PC-3 (cell line): ENCODE data around the gene TOMM70. TPM values are rescaled to one million over a fixed set of nuclear protein-coding genes. Genes with fewer than 3 reads are reported as not detected.
A peak's percentile ranks its signal among the peaks of the same experiment; 100 is the strongest.

Source experiments
- ATAC-seq: fragments of 200-7000 bp; cut with Tn5 transposase; 2 replicates; pipeline ENCODE4 v1.9.1; 2020; ENCODE audit warnings: mild to moderate bottlenecking, moderate library complexity
- BruUV-seq: library from RNA; stranded (reverse); fragments of 400-500 nt; replicated peaks from 2 replicates; lab custom pipeline; 2021; lab: Mats Ljungman, UMichigan
- CTCF ChIA-PET: fragments of 300-600 bp; sonication (Branson Sonifier 250); formaldehyde crosslinking; loops from one replicate; lab custom pipeline; 2022; ENCODE audit warnings: antibody characterized with exemption; lab: Charles Lee
- POLR2A ChIA-PET: fragments of 300-600 bp; sonication (Branson Sonifier 250); formaldehyde crosslinking; loops from one replicate; lab custom pipeline; 2022; ENCODE audit warnings: antibody characterized with exemption; ENCODE audit not compliant: unreplicated experiment; lab: Charles Lee
- DNase-seq: peaks from one replicate; pipeline ENCODE4 v3.0.0-alpha.2; 2015
- H2AFZ ChIP-seq: fragments of 300-600 bp; sonication (generic); 2 replicates; pipeline ENCODE4 v1.6.0; 2016; ENCODE audit warnings: antibody characterized with exemption, low read length
- H3F3A ChIP-seq: fragments of 300-600 bp; sonication (generic); one replicate; pipeline ENCODE4 v1.6.0; 2017; ENCODE audit warnings: antibody characterized with exemption, low read length, control low read depth, mild to moderate bottlenecking; ENCODE audit not compliant: unreplicated experiment
- H3K27ac ChIP-seq: fragments of 300-600 bp; sonication (generic); 2 replicates; pipeline ENCODE4 v1.5.1; 2016; ENCODE audit warnings: mild to moderate bottlenecking, low read length
- H3K27me3 ChIP-seq: fragments of 300-600 bp; sonication (generic); 2 replicates; pipeline ENCODE4 v1.6.1; 2016; ENCODE audit warnings: low read length, mixed read lengths
- H3K36me3 ChIP-seq: fragments of 300-600 bp; sonication (generic); 2 replicates; pipeline ENCODE4 v1.6.1; 2016; ENCODE audit warnings: low read depth, mixed run types, low read length, mixed read lengths
- H3K4me1 ChIP-seq: fragments of 300-600 bp; sonication (generic); 2 replicates; pipeline ENCODE4 v1.5.1; 2016; ENCODE audit warnings: low read length; ENCODE audit not compliant: insufficient read depth
- H3K4me2 ChIP-seq: fragments of 300-600 bp; sonication (generic); 2 replicates; pipeline ENCODE4 v1.6.0; 2016; ENCODE audit warnings: low read length
- H3K4me3 ChIP-seq: fragments of 300-600 bp; sonication (generic); 2 replicates; pipeline ENCODE4 v1.5.1; 2016; ENCODE audit warnings: mild to moderate bottlenecking, low read length, mixed read lengths
- H3K79me2 ChIP-seq: fragments of 300-600 bp; sonication (generic); 2 replicates; pipeline ENCODE4 v1.6.1; 2017; ENCODE audit warnings: low read length, mixed read lengths
- H3K9ac ChIP-seq: fragments of 300-600 bp; sonication (generic); 2 replicates; pipeline ENCODE4 v1.6.0; 2016; ENCODE audit warnings: mild to moderate bottlenecking, low read length
- H3K9me2 ChIP-seq: fragments of 300-600 bp; sonication (generic); replicated peaks from 2 replicates; pipeline ENCODE4 v1.6.1; 2016; ENCODE audit warnings: mixed run types, low read length, mixed read lengths
- H3K9me3 ChIP-seq: fragments of 300-600 bp; sonication (generic); 2 replicates; pipeline ENCODE4 v1.6.1; 2016; ENCODE audit warnings: low read length, mixed read lengths
- H4K20me1 ChIP-seq: fragments of 300-600 bp; sonication (generic); 2 replicates; pipeline ENCODE4 v1.6.1; 2016; ENCODE audit warnings: low read length, mixed read lengths
- EZH2 ChIP-seq: fragments of 300-600 bp; sonication (generic); IDR thresholded peaks from one replicate; pipeline ENCODE4 v1.6.1; 2017; ENCODE audit warnings: antibody characterized with exemption, mild to moderate bottlenecking, low read length; ENCODE audit not compliant: unreplicated experiment
- EZH2phosphoT487 ChIP-seq: fragments of 300-600 bp; sonication (generic); IDR thresholded peaks from 2 replicates; pipeline ENCODE4 v1.6.1; 2018; ENCODE audit warnings: mild to moderate bottlenecking, antibody characterized with exemption, low read length, borderline replicate concordance
- intact Hi-C: fragments of 100-400 bp; cut with micrococcal nuclease; formaldehyde crosslinking; loops from 2 replicates; pipeline ENCODE4 v1.9.0; 2023
- total RNA-seq: library from RNA; depleted of rRNA; stranded (reverse); fragments of >200 nt; gene quantifications from 2 replicates; pipeline ENCODE4 v1.2.3, GENCODE V29; 2014
- TF ChIP-seq, protein P1 (sequence below): fragments of 300-600 bp; sonication (generic); conservative IDR thresholded peaks from 2 replicates; pipeline ENCODE4 v1.5.1; 2017; ENCODE audit warnings: antibody characterized with exemption, low read depth, mild to moderate bottlenecking, low read length

TOMM70 gene
- total RNA-seq, 1 experiment from 2014 or later: 85.3 TPM

DNA sequence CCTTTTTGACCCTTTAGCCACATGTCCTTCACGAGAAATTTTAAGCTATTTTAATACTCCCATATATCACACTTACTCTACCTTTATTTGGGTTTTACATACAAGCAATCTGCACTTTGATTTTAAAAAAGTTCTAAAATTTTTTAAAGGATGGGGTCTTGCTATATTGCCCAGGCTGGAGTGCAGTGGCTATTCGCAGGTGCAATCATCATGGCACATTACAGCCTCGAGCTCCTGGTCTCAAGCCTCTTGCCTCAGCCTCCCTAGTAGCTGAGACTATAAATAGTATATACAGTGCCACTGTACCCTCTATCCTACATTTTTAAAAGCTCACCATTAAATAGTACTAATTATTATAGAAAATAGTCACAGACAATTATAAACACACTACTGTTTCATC is 36.5 kb downstream of the TOMM70 start:
- Histone ChIP-seq H2AFZ (no peak overlapping the region), H4K20me1 (0 out of 2 replicates have a peak, but pooled peaks cover 7% of the 10 kb centered on the region), H3K9me3 (no peaks in the 10 kb centered on the region), H3K27me3 (no peaks in the 10 kb centered on the region), H3F3A (no peaks in the 10 kb centered on the region), H3K79me2 (no peaks in the 10 kb centered on the region), H3K4me1 (peaks cover 16% of the 10 kb centered on the region), H3K27ac (no peak overlapping the region), H3K4me2 (no peak overlapping the region), H3K4me3 (no peak overlapping the region), H3K9ac (no peak overlapping the region), H3K9me2 (no peaks in the 10 kb centered on the region), H3K36me3 (peaks cover 81% of the 10 kb centered on the region)
- intact Hi-C loops: no loop called here
- no TSS peak for BruUV-seq
- ChIA-PET CTCF (no interaction called here), POLR2A (no interaction called here)
- TF ChIP-seq, protein P1, sequence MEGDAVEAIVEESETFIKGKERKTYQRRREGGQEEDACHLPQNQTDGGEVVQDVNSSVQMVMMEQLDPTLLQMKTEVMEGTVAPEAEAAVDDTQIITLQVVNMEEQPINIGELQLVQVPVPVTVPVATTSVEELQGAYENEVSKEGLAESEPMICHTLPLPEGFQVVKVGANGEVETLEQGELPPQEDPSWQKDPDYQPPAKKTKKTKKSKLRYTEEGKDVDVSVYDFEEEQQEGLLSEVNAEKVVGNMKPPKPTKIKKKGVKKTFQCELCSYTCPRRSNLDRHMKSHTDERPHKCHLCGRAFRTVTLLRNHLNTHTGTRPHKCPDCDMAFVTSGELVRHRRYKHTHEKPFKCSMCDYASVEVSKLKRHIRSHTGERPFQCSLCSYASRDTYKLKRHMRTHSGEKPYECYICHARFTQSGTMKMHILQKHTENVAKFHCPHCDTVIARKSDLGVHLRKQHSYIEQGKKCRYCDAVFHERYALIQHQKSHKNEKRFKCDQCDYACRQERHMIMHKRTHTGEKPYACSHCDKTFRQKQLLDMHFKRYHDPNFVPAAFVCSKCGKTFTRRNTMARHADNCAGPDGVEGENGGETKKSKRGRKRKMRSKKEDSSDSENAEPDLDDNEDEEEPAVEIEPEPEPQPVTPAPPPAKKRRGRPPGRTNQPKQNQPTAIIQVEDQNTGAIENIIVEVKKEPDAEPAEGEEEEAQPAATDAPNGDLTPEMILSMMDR: no peak
- TF ChIP-seq EZH2phosphoT487: no peak
- TF ChIP-seq EZH2: no peak
- no peak for ATAC-seq
- no peak for DNase-seq

DNA sequence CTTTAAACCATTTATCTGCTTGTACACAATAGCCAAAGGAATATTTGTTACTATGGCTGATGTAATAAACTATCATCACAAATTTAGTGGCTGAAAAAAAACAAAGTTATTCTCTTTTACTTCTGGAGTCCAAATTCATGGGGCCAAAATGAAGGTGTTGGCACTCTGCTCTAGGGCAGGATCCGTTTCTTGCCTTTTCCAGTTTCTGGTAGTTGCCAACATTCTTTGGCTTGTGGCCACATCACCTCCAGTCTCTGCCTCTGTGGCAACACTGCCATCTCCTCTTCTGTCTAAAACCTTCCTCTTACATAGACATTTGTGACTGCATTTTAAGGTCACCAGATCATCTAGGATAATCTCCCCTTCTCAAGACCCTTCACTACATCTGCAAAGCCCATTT is 39.0 kb downstream of the TOMM70 start:
- no peaks in the 10 kb centered on the region for H3F3A ChIP-seq
- peaks cover 16% of the 10 kb centered on the region for H3K4me1 ChIP-seq
- 0 out of 2 replicates have a peak, but pooled peaks cover 7% of the 10 kb centered on the region for H4K20me1 ChIP-seq
- no peak overlapping the region for H3K4me3 ChIP-seq
- no peak overlapping the region for H3K9ac ChIP-seq
- no peaks in the 10 kb centered on the region for H3K27me3 ChIP-seq
- DNase-seq: no peak
- TF ChIP-seq, protein P1: no peak
- TF ChIP-seq EZH2 (no peak), EZH2phosphoT487 (no peak)
- intact Hi-C loops: no loop called here
- no peak overlapping the region for H2AFZ ChIP-seq
- CTCF ChIA-PET: no interaction called here
- H3K36me3 ChIP-seq: peaks cover 68% of the 10 kb centered on the region
- H3K9me3 ChIP-seq: no peaks in the 10 kb centered on the region
- no peak for ATAC-seq
- POLR2A ChIA-PET: no interaction called here
- H3K9me2 ChIP-seq: no peaks in the 10 kb centered on the region
- no peaks in the 10 kb centered on the region for H3K79me2 ChIP-seq
- TSS peak; percentile 1 for BruUV-seq
- H3K27ac ChIP-seq: no peak overlapping the region
- H3K4me2 ChIP-seq: no peak overlapping the region

DNA sequence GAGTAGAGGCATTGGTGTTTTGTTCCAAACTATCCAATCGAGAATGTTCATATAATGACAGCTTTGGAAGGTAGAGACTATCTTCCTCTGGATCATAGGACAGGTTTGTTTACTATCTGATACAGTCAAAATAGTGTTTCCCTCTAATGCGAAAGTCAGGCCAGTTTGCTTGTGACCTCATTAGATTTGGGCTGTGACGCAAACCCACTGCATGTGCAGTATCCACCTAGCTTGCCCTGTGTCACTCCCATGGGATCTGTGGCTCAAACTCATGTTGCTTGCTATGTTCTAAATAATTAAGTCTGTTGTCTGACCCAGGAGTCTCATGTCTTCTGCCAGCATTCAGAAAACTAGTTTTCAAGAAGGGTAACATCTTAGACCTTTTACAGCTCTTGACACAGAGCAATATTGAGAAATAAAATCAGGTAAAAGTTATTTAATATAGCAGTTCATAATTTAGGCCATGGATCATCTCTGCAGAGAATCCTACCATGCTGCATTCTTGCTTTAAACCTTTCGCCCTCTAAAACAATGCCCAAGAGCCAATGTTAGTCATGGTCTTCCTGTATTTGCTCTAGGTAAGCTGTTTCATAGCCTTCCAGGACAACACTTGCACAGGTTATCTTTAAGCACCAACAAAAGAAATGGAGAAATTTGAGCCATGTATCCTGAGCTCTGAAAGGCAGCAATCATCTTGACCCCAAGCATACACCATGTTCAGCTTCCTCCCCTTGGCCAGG is 40.0 kb downstream of the TOMM70 start:
- peak; percentile 83 for ATAC-seq
- no TSS peak for BruUV-seq

More for the DNA sequence above, 40.0 kb downstream of the TOMM70 start:
- no peaks in the 10 kb centered on the region for H3K9me2 ChIP-seq
- H3K27ac ChIP-seq: no peak overlapping the region
- H3F3A ChIP-seq: no peaks in the 10 kb centered on the region
- H3K36me3 ChIP-seq: peaks cover 64% of the 10 kb centered on the region
- no peak overlapping the region for H3K9ac ChIP-seq
- no peaks in the 10 kb centered on the region for H3K79me2 ChIP-seq
- peak; percentile 74 for DNase-seq
- POLR2A ChIA-PET: no interaction called here
- H3K4me2 ChIP-seq: 0 out of 2 replicates have a peak overlapping the region, but pooled peaks have one; percentile 12
- H3K27me3 ChIP-seq: no peaks in the 10 kb centered on the region
- TF ChIP-seq EZH2: no peak
- TF ChIP-seq, protein P1: no peak
- TF ChIP-seq EZH2phosphoT487: no peak
- no peak overlapping the region for H2AFZ ChIP-seq
- CTCF ChIA-PET: interaction anchor here (0.7 kb wide), 1 partner anchor 125 kb away, joined by 4 read pairs; no protein-coding TSS in a partner anchor
- no peaks in the 10 kb centered on the region for H3K9me3 ChIP-seq
- H3K4me1 ChIP-seq: peaks cover 16% of the 10 kb centered on the region
- H3K4me3 ChIP-seq: no peak overlapping the region
- H4K20me1 ChIP-seq: 0 out of 2 replicates have a peak, but pooled peaks cover under 1% of the 10 kb centered on the region
- intact Hi-C loops: no loop called here
